ENCODE results near the gene ALCAM.
"Not testable (repeated sequence)": the region's sequence is repeated elsewhere in the genome, so short reads cannot be mapped to it uniquely, and the experiment has no call there.

GRCh38 chr3:105602286-105602685, 235.6 kb downstream of the ALCAM start:
- TF ChIP-seq POLR2A (IDR thresholded peaks at IDR 0.05; ENCODE audit: low read depth, low read length); CTCF (IDR thresholded peaks at IDR 0.05; ENCODE audit: extremely low read depth in 1 of 2, insufficient read depth in 1 of 2, low read depth in 1 of 2, low read length in 2 of 2); JUN (IDR thresholded peaks at IDR 0.05; ENCODE audit: borderline replicate concordance, insufficient read depth, insufficient read length, low read depth); MYC (IDR thresholded peaks at IDR 0.05; ENCODE audit: low read depth, low read length); EZH2 (IDR thresholded peaks at IDR 0.05; ENCODE audit: borderline replicate concordance, low read depth, low read length, severe bottlenecking); POLR2AphosphoS5 (IDR thresholded peaks at IDR 0.05; ENCODE audit: insufficient read depth, low read depth, low read length); FOS (IDR thresholded peaks at IDR 0.05; ENCODE audit: borderline replicate concordance, insufficient read depth, low read length); GATA2 (IDR thresholded peaks at IDR 0.05; ENCODE audit: insufficient read depth, insufficient read length, low read depth, low read length): not testable (repeated sequence)
- TF ChIP-seq, protein P1, sequence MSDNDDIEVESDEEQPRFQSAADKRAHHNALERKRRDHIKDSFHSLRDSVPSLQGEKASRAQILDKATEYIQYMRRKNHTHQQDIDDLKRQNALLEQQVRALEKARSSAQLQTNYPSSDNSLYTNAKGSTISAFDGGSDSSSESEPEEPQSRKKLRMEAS (IDR thresholded peaks at IDR 0.05; ENCODE audit: insufficient read depth, insufficient read length), result not testable (repeated sequence)
